K562 (cell line): ENCODE results near the gene LZTR1. TPM values are rescaled to one million over a fixed set of nuclear protein-coding genes. Genes with fewer than 3 reads are reported as not detected.

Source experiments
- ATF7 ChIP-seq: fragments of 450-650 bp; IDR thresholded peaks from 2 replicates; pipeline ENCODE4 v1.7.1; 2014; ENCODE audit warnings: mild to moderate bottlenecking, moderate library complexity
- MAFF ChIP-seq: IDR thresholded peaks from 2 replicates; pipeline ENCODE4 v1.6.1; 2012; ENCODE audit warnings: low read length, improper control_type of control experiment
- RB1 ChIP-seq: fragments of 450-650 bp; IDR thresholded peaks from 2 replicates; pipeline ENCODE4 v1.6.1; 2017; ENCODE audit warnings: low read depth, mild to moderate bottlenecking
- SIX5 ChIP-seq, 2 experiments: IDR thresholded peaks; 2 replicates each; pipeline ENCODE4 v1.6.1; 2011; ENCODE audit warnings: low read length in 2 of 2, borderline replicate concordance in 1 of 2, low read depth in 1 of 2, mild to moderate bottlenecking in 1 of 2, moderate library complexity in 1 of 2; ENCODE audit not compliant: insufficient read depth in 1 of 2
- ZFPM2 ChIP-seq: fragments of 250-450 bp; sonication (Bioruptor Pico); IDR thresholded peaks from 2 replicates; pipeline ENCODE4 v1.5.1; 2022; ENCODE audit warnings: mild to moderate bottlenecking
- polyA plus RNA-seq, 8 experiments: library from polyadenylated mRNA; depleted of rRNA in 4 of 8; stranded (reverse) in 5 of 8; unstranded in 3 of 8; fragments of >200 nt; fragmentation: Nextera tagmentation in 2 of 8; fragmentation: Illumina TruSeq in 1 of 8; extraction: Ambion mirVana in 2 of 8; extraction: Trizol in 1 of 8; gene quantifications; 2 replicates each; pipeline versions ENCODE4 v1.2.1 to v1.2.3, GENCODE V29; 2011 to 2014; ENCODE audit warnings: inconsistent platforms in 1 of 8, missing spikeins in 1 of 8
- total RNA-seq, 7 experiments: library from RNA; depleted of rRNA in 6 of 7; stranded (reverse); fragments of >200 nt in 6 of 7; fragmentation: Illumina TruSeq in 2 of 7; extraction: Trizol in 2 of 7; gene quantifications; 2 replicates each; pipeline versions ENCODE4 v1.2.1 to v1.2.3, GENCODE V29; 2011 to 2021; ENCODE audit warnings: low replicate concordance in 1 of 7
- TF ChIP-seq, protein P1 (sequence below), 2 experiments: fragments of 450-650 bp in 1 of 2; sonication (generic) in 1 of 2; formaldehyde crosslinking in 1 of 2; IDR thresholded peaks; 2 replicates each; pipeline versions ENCODE4 v1.7.1 to v1.9.0; 2016 to 2022; ENCODE audit warnings: inconsistent platforms in 1 of 2, mild to moderate bottlenecking in 1 of 2, missing genetic modification reagents in 1 of 2
- TF ChIP-seq, protein P2 (sequence below): sonication (generic); IDR thresholded peaks from 2 replicates; pipeline ENCODE4 v1.6.1; 2016
- TF ChIP-seq, protein P3 (sequence below): fragments of 250-450 bp; sonication (Bioruptor Pico); IDR thresholded peaks from 2 replicates; pipeline ENCODE4 v1.9.0; 2021; ENCODE audit warnings: mild to moderate bottlenecking, inconsistent platforms
- TF ChIP-seq, protein P4 (sequence below): fragments of 450-650 bp; formaldehyde crosslinking; IDR thresholded peaks from 2 replicates; pipeline ENCODE4 v1.4.0; 2022; ENCODE audit warnings: missing genetic modification characterization
- TF ChIP-seq, protein P5 (sequence below): fragments of 450-650 bp; formaldehyde crosslinking; IDR thresholded peaks from 2 replicates; pipeline ENCODE4 v1.4.0; 2020; ENCODE audit warnings: mild to moderate bottlenecking, mixed read lengths

Gene LZTR1
- total and polyA plus RNA-seq, 9 of the 15 experiments (the other 6 are each of a cell fraction or from before 2014, with no cell fraction given) = 2.2 to 135 (median 63.0) TPM

DNA sequence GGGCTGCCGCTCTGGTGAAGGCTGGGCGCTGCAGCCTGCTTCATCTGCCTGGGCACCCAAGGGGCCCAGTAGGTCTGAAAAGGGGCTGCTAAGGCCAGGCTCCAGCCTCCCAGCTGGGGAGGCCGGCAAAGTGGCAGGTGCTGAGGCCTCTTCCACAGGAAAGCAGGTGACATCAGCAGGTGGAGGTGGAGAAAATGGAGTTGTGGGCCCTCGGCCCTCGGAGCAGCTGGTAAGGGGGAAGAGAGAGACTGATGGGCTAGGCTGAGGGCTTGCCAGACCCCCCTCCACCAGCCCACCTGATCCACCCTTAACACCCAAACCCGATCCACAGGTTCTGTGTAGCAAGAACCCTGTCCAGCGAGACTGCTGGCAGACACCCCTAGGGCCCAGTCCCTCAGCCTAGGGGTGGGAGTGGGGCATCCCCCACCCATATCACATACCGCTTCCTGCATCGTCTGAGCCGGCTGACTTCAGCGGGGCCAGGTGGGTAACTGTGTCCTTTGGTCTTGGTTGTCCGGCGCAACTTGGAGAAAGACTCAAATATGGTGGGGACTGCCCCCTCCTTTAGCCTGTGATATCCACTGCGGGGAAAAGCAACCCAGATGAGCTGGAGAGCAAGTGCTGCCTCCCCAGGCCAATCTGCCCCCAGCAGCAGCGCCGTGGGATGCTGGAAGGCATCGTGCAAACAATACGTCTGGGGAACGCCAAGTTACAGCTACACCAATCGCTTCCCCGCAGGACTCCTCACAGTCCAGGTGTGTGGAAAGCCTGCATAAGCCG, 18.3 kb downstream of the LZTR1 start (continued):
- TF ChIP-seq, protein P1, sequence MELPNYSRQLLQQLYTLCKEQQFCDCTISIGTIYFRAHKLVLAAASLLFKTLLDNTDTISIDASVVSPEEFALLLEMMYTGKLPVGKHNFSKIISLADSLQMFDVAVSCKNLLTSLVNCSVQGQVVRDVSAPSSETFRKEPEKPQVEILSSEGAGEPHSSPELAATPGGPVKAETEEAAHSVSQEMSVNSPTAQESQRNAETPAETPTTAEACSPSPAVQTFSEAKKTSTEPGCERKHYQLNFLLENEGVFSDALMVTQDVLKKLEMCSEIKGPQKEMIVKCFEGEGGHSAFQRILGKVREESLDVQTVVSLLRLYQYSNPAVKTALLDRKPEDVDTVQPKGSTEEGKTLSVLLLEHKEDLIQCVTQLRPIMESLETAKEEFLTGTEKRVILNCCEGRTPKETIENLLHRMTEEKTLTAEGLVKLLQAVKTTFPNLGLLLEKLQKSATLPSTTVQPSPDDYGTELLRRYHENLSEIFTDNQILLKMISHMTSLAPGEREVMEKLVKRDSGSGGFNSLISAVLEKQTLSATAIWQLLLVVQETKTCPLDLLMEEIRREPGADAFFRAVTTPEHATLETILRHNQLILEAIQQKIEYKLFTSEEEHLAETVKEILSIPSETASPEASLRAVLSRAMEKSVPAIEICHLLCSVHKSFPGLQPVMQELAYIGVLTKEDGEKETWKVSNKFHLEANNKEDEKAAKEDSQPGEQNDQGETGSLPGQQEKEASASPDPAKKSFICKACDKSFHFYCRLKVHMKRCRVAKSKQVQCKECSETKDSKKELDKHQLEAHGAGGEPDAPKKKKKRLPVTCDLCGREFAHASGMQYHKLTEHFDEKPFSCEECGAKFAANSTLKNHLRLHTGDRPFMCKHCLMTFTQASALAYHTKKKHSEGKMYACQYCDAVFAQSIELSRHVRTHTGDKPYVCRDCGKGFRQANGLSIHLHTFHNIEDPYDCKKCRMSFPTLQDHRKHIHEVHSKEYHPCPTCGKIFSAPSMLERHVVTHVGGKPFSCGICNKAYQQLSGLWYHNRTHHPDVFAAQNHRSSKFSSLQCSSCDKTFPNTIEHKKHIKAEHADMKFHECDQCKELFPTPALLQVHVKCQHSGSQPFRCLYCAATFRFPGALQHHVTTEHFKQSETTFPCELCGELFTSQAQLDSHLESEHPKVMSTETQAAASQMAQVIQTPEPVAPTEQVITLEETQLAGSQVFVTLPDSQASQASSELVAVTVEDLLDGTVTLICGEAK (IDR thresholded peaks at IDR 0.05) = no peak
- TF ChIP-seq, protein P1 (CRISPR knock-in tag; IDR thresholded peaks at IDR 0.05) = no peak
- TF ChIP-seq, protein P2, sequence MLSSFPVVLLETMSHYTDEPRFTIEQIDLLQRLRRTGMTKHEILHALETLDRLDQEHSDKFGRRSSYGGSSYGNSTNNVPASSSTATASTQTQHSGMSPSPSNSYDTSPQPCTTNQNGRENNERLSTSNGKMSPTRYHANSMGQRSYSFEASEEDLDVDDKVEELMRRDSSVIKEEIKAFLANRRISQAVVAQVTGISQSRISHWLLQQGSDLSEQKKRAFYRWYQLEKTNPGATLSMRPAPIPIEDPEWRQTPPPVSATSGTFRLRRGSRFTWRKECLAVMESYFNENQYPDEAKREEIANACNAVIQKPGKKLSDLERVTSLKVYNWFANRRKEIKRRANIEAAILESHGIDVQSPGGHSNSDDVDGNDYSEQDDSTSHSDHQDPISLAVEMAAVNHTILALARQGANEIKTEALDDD = no peak
- TF ChIP-seq ATF7 = no peak
- TF ChIP-seq SIX5 (IDR thresholded peaks at IDR 0.05; ENCODE audit: borderline replicate concordance in 1 of 2, insufficient read depth in 1 of 2, low read depth in 1 of 2, low read length in 2 of 2) = no peak
- no peak for TF ChIP-seq MAFF
- TF ChIP-seq, protein P3, sequence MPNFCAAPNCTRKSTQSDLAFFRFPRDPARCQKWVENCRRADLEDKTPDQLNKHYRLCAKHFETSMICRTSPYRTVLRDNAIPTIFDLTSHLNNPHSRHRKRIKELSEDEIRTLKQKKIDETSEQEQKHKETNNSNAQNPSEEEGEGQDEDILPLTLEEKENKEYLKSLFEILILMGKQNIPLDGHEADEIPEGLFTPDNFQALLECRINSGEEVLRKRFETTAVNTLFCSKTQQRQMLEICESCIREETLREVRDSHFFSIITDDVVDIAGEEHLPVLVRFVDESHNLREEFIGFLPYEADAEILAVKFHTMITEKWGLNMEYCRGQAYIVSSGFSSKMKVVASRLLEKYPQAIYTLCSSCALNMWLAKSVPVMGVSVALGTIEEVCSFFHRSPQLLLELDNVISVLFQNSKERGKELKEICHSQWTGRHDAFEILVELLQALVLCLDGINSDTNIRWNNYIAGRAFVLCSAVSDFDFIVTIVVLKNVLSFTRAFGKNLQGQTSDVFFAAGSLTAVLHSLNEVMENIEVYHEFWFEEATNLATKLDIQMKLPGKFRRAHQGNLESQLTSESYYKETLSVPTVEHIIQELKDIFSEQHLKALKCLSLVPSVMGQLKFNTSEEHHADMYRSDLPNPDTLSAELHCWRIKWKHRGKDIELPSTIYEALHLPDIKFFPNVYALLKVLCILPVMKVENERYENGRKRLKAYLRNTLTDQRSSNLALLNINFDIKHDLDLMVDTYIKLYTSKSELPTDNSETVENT (CRISPR knock-in tag) = peak; percentile 81
- TF ChIP-seq, protein P4, sequence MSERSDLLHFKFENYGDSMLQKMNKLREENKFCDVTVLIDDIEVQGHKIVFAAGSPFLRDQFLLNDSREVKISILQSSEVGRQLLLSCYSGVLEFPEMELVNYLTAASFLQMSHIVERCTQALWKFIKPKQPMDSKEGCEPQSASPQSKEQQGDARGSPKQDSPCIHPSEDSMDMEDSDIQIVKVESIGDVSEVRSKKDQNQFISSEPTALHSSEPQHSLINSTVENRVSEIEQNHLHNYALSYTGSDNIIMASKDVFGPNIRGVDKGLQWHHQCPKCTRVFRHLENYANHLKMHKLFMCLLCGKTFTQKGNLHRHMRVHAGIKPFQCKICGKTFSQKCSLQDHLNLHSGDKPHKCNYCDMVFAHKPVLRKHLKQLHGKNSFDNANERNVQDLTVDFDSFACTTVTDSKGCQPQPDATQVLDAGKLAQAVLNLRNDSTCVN (CRISPR knock-in tag) = peak; percentile 18; the same call in 1 of the 2 replicates
- TF ChIP-seq, protein P5, sequence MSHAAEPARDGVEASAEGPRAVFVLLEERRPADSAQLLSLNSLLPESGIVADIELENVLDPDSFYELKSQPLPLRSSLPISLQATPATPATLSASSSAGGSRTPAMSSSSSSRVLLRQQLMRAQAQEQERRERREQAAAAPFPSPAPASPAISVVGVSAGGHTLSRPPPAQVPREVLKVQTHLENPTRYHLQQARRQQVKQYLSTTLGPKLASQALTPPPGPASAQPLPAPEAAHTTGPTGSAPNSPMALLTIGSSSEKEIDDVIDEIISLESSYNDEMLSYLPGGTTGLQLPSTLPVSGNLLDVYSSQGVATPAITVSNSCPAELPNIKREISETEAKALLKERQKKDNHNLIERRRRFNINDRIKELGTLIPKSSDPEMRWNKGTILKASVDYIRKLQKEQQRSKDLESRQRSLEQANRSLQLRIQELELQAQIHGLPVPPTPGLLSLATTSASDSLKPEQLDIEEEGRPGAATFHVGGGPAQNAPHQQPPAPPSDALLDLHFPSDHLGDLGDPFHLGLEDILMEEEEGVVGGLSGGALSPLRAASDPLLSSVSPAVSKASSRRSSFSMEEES (CRISPR knock-in tag) = no peak
- TF ChIP-seq RB1 = no peak
- TF ChIP-seq ZFPM2 (CRISPR knock-in tag) = 0 out of 2 replicates have a peak, but pooled peaks have one; percentile 7
